Femur (tissue), 1 donor: Measurements from ENCODE around the gene DENND1A.
"Not testable (repeated sequence)": the region's sequence is repeated elsewhere in the genome, so short reads cannot be mapped to it uniquely, and the experiment has no call there.

ENCODE experiments used
- DNase-seq: peaks from one replicate; pipeline ENCODE4 v3.0.0-alpha.2; 2017

The DENND1A gene

GRCh38 chr9:123861756-123862120, 68.2 kb downstream of the DENND1A start:
- DNase-seq, result no peak

DNA sequence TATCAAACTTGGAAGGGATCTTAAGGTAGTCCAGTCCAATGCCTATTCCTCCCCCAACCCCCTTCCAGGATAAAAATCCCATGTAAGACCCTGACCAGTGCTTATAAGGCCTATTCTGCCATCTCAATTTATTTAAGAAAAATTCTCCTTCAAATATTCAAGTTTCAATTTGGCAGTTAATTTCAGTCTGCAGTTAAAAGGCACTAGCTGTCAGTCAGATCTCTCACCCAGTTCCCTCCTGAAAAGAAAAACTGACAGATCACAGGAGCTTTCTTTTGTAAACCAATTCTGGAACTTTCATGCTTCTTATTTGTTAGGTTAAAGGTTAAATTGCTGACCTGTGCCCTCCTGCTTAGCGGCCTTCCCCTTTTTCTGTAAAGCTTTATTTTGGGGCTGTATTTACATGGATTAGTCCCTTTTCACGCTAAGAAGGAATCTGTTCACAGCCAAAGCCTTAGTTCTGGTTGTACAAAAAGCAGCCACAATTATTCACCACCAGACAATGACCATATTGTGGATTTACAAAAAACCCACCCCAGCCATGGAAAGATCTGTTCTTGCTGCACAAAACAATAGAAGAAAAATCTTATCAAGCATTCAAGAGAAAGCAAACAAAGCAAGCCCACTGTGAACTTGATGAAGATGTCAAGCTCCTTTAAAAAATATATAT, 68.7 kb downstream of the DENND1A start:
- no peak for DNase-seq

GRCh38 chr9:123860603-123861002, 69.3 kb downstream of the DENND1A start:
- DNase-seq, result no peak

- DNase-seq, result no peak
These were observed 77.5 kb downstream of the DENND1A start for GRCh38 chr9:123852403-123852802.

DNA sequence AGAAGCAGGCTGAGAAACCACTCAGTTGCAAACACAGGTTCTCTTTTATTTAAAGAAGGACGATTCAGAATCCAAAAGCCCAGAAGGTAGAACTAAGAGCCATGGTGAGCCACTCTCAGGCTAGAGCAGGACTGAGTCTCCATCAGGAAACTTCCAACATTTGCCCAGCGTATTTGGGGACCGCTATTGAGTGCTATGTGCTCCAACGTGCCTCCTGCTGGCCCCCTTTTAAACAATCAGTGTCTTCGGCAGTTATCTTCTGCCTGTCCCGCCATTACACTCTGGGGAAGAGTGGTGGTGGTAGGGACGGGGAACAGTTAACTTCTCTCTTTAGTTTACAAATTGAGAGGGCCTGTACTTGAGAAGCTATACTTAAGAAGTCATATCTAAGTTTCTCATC, 78.1 kb downstream of the DENND1A start:
- no peak for DNase-seq

- DNase-seq, result no peak
These were observed 81.4 kb downstream of the DENND1A start for GRCh38 chr9:123848447-123849085.

- no peak for DNase-seq
These were observed 83.0 kb downstream of the DENND1A start for GRCh38 chr9:123846966-123847365.

DNA sequence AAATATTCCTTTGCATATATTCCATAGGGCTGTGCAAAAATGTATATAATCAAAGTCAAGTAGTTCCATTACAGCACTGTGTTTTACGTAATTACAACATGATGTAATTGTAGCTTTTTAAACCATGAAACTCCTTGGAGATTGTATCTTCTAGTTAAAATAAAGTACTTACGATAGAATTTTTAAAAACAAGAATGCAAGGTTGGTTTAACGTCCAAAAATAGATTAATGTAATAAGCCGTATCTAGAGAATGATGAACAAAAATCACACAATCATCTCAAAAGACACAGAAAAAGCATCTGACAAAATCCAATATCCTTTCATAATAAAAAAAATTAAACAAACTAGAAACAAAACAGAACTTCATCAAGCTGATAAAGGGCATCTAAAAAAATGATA, 86.2 kb downstream of the DENND1A start:
- DNase-seq, result no peak

GRCh38 chr9:123835821-123836220, 94.1 kb downstream of the DENND1A start:
- no peak for DNase-seq

- no peak for DNase-seq
These were observed 94.9 kb downstream of the DENND1A start for GRCh38 chr9:123834889-123835562.

GRCh38 chr9:123834218-123834888, 95.6 kb downstream of the DENND1A start:
- DNase-seq, result no peak

- no peak for DNase-seq
These were observed 96.9 kb downstream of the DENND1A start for GRCh38 chr9:123832858-123833650.

DNA sequence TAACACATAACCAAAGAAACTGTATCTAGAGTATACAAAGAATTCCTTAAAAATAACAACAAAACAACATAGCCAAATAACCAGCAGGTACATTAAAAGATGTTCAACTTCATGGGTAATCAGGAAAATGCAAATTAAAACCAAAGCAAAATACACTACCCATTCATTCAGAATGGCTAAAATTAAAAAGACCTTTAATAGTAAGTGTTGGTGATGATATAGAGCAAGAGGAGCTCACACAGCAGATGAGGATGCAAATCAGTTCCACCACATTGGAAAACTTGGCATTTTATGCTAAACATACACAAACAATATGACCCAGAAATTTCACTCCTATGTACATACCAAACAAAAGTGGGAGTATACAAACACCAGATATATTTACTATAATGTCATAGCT, 97.8 kb downstream of the DENND1A start:
- DNase-seq, result no peak

DNA sequence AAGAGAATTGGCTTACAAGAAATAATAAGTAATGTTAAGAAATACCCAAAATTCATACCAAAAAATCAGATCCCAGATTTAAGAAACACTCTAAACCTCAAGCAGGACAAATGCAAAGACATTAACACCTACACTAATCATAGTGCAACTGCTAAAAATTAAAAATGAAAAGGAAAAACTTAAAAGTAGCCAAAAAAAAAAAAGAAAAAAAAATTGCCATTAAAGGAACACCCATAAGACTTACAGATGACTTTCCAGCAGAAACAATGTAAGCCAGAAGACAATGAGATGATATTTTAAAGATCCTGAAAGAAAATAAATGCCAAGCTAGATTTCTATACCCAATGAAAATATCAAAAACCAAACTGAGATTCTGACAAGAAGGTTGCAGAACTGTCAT, 101.5 kb downstream of the DENND1A start:
- DNase-seq, result no peak

DNA sequence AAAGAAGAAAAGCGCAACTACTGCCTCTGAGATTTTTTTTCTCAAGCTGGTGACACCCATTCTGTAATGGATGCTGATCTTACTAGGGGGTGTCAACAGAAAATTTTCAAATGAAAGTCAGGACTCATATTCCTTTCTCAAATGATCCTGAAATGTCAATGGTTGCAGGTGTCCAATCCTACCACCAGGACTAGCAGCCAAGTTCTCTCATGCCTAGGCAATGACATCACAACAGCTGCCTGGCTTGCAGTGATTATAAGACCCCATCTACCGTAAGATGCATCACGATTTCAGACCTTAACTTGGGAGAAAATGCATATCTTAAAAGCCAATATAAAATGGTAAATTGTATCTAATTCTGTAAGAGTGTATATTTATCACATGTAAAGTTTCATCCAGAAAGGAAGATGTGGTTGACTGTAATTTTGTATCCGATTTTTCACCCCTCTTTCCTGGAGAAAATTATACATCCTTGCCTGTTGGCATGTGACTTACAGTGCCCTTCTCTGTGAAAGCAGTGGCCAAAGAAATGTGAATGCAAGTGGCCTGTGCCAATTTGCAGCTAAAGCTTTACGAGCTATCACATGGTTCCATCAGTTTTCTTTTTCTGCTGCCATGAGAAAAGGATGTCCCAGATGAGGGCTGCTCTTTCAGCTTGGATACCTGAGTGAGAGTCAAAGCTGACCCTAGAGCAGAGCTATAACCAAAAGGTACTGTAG, 104.4 kb downstream of the DENND1A start:
- DNase-seq, result peak; percentile 60

DNA sequence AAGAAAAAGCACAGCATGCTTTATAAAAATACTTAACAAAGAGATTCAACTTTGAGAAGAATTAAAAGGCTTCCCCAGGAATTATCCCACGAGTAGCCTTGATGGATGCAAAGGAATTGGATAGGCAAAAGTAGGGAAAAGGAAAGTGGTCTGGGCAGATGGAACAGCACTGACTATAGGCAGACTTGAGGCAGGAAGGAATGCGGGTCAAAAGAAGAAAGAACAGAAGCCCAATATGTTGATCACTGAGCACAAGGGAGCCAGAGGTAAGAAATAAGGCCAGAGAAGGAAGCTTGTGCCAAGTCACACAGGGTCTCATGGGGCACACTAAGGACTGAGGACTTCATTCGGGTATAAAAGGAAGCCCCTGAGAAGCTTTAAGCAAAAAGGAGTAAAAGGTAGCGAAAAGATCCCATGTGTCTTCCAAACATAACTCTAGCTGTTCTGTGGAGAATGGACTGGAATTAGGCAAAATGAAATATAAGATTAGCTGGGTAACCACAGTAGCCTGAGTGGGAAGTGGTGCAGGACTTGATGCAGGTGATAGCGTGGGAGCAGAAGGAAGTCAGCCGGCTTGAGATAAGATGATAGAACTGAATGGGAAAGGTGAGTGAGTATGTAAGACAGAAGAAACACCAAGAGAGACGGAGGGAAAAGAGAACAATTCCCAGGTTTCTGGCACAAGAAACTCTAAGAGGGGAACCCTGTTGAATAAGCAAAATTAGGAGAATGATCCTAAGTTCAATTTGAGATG, 106.6 kb downstream of the DENND1A start:
- DNase-seq, result no peak

DNA sequence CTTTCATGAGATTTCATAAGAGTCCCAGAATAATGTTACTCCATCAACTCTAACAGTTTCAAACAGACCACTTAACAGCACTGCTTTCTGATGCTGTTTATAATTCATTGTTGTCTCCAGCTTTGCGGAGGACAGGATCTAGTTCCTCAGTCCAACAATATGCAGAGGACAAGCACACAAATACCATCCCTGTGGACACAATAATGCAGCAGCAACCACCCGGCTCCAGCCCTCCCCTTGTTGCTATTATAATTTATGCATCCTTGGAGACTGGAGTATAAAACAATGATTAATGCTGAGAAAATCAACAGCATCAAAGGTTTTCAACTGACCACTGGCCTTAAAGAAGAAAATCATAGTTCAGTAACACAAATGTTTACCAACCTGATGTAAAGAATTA, 108.3 kb downstream of the DENND1A start:
- DNase-seq, result no peak

DNA sequence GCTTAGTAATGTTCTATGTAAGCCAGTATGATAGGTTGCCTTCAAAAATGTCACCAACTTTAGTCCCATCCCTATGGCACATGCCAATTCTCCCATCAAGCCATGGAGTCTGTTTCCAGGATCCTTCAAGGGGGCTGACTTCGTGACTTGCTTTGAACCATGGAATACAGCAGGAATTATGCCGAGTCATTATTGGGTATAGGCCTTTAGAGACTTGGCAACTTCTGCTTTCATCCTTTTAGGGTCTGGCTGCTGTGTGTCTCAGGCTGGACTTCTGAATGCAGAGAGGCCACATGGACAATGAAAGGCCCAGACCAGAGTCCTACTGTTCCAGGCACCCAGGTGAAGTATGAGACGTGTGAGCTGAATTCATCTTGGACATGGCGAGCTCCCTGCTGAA, 109.8 kb downstream of the DENND1A start:
- DNase-seq, result no peak

DNA sequence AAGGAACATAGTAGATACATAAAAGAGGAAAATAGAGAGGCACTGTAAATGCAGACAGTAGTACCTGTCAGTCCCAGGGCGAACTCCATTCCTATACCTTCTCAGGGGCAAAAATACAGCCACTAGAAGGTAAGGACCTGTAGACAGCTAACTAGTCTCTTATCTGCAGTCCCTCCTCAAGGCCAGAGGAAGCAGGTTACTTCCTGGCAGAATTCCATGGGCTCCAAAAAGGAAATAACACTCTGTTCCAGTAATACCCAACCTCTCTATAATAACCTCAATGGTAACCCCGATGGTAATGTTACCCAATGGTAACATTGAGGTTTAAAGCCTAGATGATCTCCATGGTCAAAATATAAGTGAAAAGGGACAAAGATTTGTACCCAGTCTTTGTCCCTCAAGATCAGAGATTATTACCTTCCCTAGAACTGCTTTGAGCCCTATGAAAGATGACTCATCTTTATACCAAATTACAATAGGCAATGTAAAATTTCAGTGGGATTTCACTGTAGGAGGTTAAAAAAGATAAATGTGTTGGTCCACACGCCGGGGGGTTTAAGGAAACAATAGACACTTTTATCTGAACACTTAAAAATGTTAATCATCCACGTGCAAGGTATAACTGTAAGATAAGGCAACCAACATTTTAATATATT, 113.0 kb downstream of the DENND1A start:
- no peak for DNase-seq

- DNase-seq, result not testable (repeated sequence)
These were observed 114.1 kb downstream of the DENND1A start for GRCh38 chr9:123815856-123816255.

GRCh38 chr9:123814496-123814895, 115.4 kb downstream of the DENND1A start:
- DNase-seq, result no peak
